ENCODE results near the gene CTSZ. TPM values are rescaled to one million over a fixed set of nuclear protein-coding genes. Genes with fewer than 3 reads are reported as not detected.

Gene CTSZ
- total RNA-seq, 5 donors from 2014 or later (not counting 1 experiment from before 2014, with no cell fraction given): 16.8 to 37.1 (median 26.1) TPM

- no peak overlapping the region for H3K4me3 ChIP-seq (ENCODE audit: control insufficient read depth in 1 of 2, extremely low read depth in 1 of 2, low read length in 1 of 2)
- H3K9me3 Mint-ChIP-seq: no peaks in the 10 kb centered on the region
- H3K27me3 ChIP-seq (replicated peaks in 1 of 2; ENCODE audit: control insufficient read depth in 2 of 2, extremely low read depth in 1 of 2, insufficient read depth in 2 of 2, low read length in 1 of 2): no peaks in the 10 kb centered on the region
- H3K27ac Mint-ChIP-seq: no peak overlapping the region
- peaks cover 28% of the 10 kb centered on the region for H3K36me3 Mint-ChIP-seq
- peaks cover 30 to 32% (median 31%) of the 10 kb centered on the region in 3 donors for H3K4me1 Mint-ChIP-seq
- H3K9me3 ChIP-seq: no peaks in the 10 kb centered on the region
- H3K4me3 Mint-ChIP-seq: no peak overlapping the region
- DNase-seq: no peak
- WGBS (ENCODE audit: insufficient coverage): 67% methylated on average over 3 of the region's 3 CpGs
- ChIA-PET CTCF (no interaction called here), POLR2A (no interaction called here)
- H3K4me1 ChIP-seq (ENCODE audit: control insufficient read depth in 1 of 2, extremely low read depth in 1 of 2, insufficient read depth in 2 of 2, low read length in 2 of 2): peaks cover 3 to 19% of the 10 kb centered on the region in 2 experiments
- no peak for ATAC-seq (replicated peaks in 1 of 4)
- H3K27me3 Mint-ChIP-seq: no peaks in the 10 kb centered on the region
- H3K27ac ChIP-seq (ENCODE audit: low read length): no peak overlapping the region
- peaks cover 11 to 27% of the 10 kb centered on the region in 2 donors for H3K36me3 ChIP-seq (ENCODE audit: control insufficient read depth in 2 of 2, extremely low read depth in 1 of 2, insufficient read depth in 1 of 2, low read length in 1 of 2)
Measured at GRCh38 chr20:59000326-59000725, 6.7 kb downstream of the CTSZ start.

GRCh38 chr20:58998656-58999055 is 8.4 kb downstream of the CTSZ start:
- DNase-seq: no peak
- Histone ChIP-seq H3K27ac (ENCODE audit: low read length) (no peak overlapping the region), H3K4me3 (ENCODE audit: control insufficient read depth in 1 of 2, extremely low read depth in 1 of 2, low read length in 1 of 2) (no peak overlapping the region), H3K36me3 (ENCODE audit: control insufficient read depth in 2 of 2, extremely low read depth in 1 of 2, insufficient read depth in 1 of 2, low read length in 1 of 2) (peaks cover 14 to 42% of the 10 kb centered on the region in 2 donors), H3K9me3 (no peaks in the 10 kb centered on the region), H3K4me1 (ENCODE audit: control insufficient read depth in 1 of 2, extremely low read depth in 1 of 2, insufficient read depth in 2 of 2, low read length in 2 of 2) (peaks cover 0 to 5% of the 10 kb centered on the region in 2 experiments), H3K27me3 (replicated peaks in 1 of 2; ENCODE audit: control insufficient read depth in 2 of 2, extremely low read depth in 1 of 2, insufficient read depth in 2 of 2, low read length in 1 of 2) (no peaks in the 10 kb centered on the region)
- ChIA-PET POLR2A (no interaction called here), CTCF (no interaction called here)
- Mint-ChIP-seq H3K36me3 (peaks cover 32% of the 10 kb centered on the region), H3K27me3 (no peaks in the 10 kb centered on the region), H3K27ac (peak overlapping the region in 1 of 2 donors; percentile 5), H3K9me3 (no peaks in the 10 kb centered on the region), H3K4me1 (peaks cover 15 to 17% (median 16%) of the 10 kb centered on the region in 3 donors), H3K4me3 (no peak overlapping the region)
- no peak for ATAC-seq (replicated peaks in 1 of 4)
- WGBS (ENCODE audit: insufficient coverage): 84% methylated on average over 8 of the region's 11 CpGs

- no peaks in the 10 kb centered on the region for H3K27me3 Mint-ChIP-seq
- no peak overlapping the region for H3K27ac ChIP-seq (ENCODE audit: low read length)
- DNase-seq (no peak), ATAC-seq (replicated peaks in 1 of 4) (no peak)
- ChIA-PET POLR2A (interaction anchor here in 1 of 2 donors (0.6 kb wide), 1 partner anchor 225 kb away, joined by 3 read pairs; no protein-coding TSS in a partner anchor), CTCF (no interaction called here)
- H3K27me3 ChIP-seq (replicated peaks in 1 of 2; ENCODE audit: control insufficient read depth in 2 of 2, extremely low read depth in 1 of 2, insufficient read depth in 2 of 2, low read length in 1 of 2): no peaks in the 10 kb centered on the region
- H3K4me3 ChIP-seq (ENCODE audit: control insufficient read depth in 1 of 2, extremely low read depth in 1 of 2, low read length in 1 of 2): no peak overlapping the region
- H3K9me3 Mint-ChIP-seq: no peaks in the 10 kb centered on the region
- H3K36me3 ChIP-seq (ENCODE audit: control insufficient read depth in 2 of 2, extremely low read depth in 1 of 2, insufficient read depth in 1 of 2, low read length in 1 of 2): peaks cover 14 to 56% of the 10 kb centered on the region in 2 donors
- H3K9me3 ChIP-seq: no peaks in the 10 kb centered on the region
- H3K4me1 Mint-ChIP-seq: peaks cover 1 to 4% (median 3%) of the 10 kb centered on the region in 3 donors
- no peak overlapping the region for H3K27ac Mint-ChIP-seq
- 96% methylated on average over 19 of the region's 24 CpGs for WGBS (ENCODE audit: insufficient coverage)
- no peaks in the 10 kb centered on the region for H3K4me1 ChIP-seq (ENCODE audit: control insufficient read depth in 1 of 2, extremely low read depth in 1 of 2, insufficient read depth in 2 of 2, low read length in 2 of 2)
- no peak overlapping the region for H3K4me3 Mint-ChIP-seq
- H3K36me3 Mint-ChIP-seq: peaks cover 41% of the 10 kb centered on the region
Measured at GRCh38 chr20:58997141-58997770, 9.8 kb downstream of the CTSZ start.

- H3K36me3 ChIP-seq (ENCODE audit: control insufficient read depth in 2 of 2, extremely low read depth in 1 of 2, insufficient read depth in 1 of 2, low read length in 1 of 2): peaks cover 14 to 66% of the 10 kb centered on the region in 2 donors
- Mint-ChIP-seq H3K9me3 (no peaks in the 10 kb centered on the region), H3K4me1 (peaks cover 0 to 3% (median 3%) of the 10 kb centered on the region in 3 donors), H3K4me3 (no peak overlapping the region), H3K36me3 (peaks cover 44% of the 10 kb centered on the region), H3K27me3 (no peaks in the 10 kb centered on the region), H3K27ac (no peak overlapping the region)
- H3K4me1 ChIP-seq (ENCODE audit: control insufficient read depth in 1 of 2, extremely low read depth in 1 of 2, insufficient read depth in 2 of 2, low read length in 2 of 2): no peaks in the 10 kb centered on the region
- ChIA-PET CTCF (no interaction called here), POLR2A (interaction anchor here (0.5 kb wide), 2 partner anchors 179 to 607 kb away, joined by 3 to 4 read pairs; partner anchors contain the start of gene VAPB (in 1 of the 2))
- no peak overlapping the region for H3K27ac ChIP-seq (ENCODE audit: low read length)
- ATAC-seq (replicated peaks in 1 of 4) (no peak), DNase-seq (no peak)
- 92% methylated on average over 11 of the region's 12 CpGs for WGBS (ENCODE audit: insufficient coverage)
- H3K4me3 ChIP-seq (ENCODE audit: control insufficient read depth in 1 of 2, extremely low read depth in 1 of 2, low read length in 1 of 2): no peak overlapping the region
- no peaks in the 10 kb centered on the region for H3K27me3 ChIP-seq (replicated peaks in 1 of 2; ENCODE audit: control insufficient read depth in 2 of 2, extremely low read depth in 1 of 2, insufficient read depth in 2 of 2, low read length in 1 of 2)
- no peaks in the 10 kb centered on the region for H3K9me3 ChIP-seq
Measured at GRCh38 chr20:58996226-58996611, 10.8 kb downstream of the CTSZ start.

GRCh38 chr20:58995461-58996225 is 11.4 kb downstream of the CTSZ start:
- peaks cover 50% of the 10 kb centered on the region for H3K36me3 Mint-ChIP-seq
- H3K27ac Mint-ChIP-seq: peak overlapping the region; percentile 12 to 16
- DNase-seq (no peak), ATAC-seq (replicated peaks in 1 of 4) (peak in 1 of 4 experiments; percentile 23)
- WGBS (ENCODE audit: insufficient coverage): 94% methylated on average over 15 of the region's 18 CpGs
- H3K36me3 ChIP-seq (ENCODE audit: control insufficient read depth in 2 of 2, extremely low read depth in 1 of 2, insufficient read depth in 1 of 2, low read length in 1 of 2): peaks cover 18 to 72% of the 10 kb centered on the region in 2 donors
- H3K27ac ChIP-seq (ENCODE audit: low read length): no peak overlapping the region
- no peaks in the 10 kb centered on the region for H3K4me1 ChIP-seq (ENCODE audit: control insufficient read depth in 1 of 2, extremely low read depth in 1 of 2, insufficient read depth in 2 of 2, low read length in 2 of 2)
- ChIA-PET CTCF (no interaction called here), POLR2A (interaction anchor here in 1 of 2 donors (0.6 kb wide), 1 partner anchor 32 kb away, joined by 5 read pairs; no protein-coding TSS in a partner anchor)
- no peaks in the 10 kb centered on the region for H3K27me3 Mint-ChIP-seq
- no peaks in the 10 kb centered on the region for H3K9me3 Mint-ChIP-seq
- H3K9me3 ChIP-seq: no peaks in the 10 kb centered on the region
- H3K4me3 ChIP-seq (ENCODE audit: control insufficient read depth in 1 of 2, extremely low read depth in 1 of 2, low read length in 1 of 2): no peak overlapping the region
- H3K4me3 Mint-ChIP-seq: no peak overlapping the region
- H3K4me1 Mint-ChIP-seq: peaks cover 0 to 3% (median 3%) of the 10 kb centered on the region in 3 donors
- no peaks in the 10 kb centered on the region for H3K27me3 ChIP-seq (replicated peaks in 1 of 2; ENCODE audit: control insufficient read depth in 2 of 2, extremely low read depth in 1 of 2, insufficient read depth in 2 of 2, low read length in 1 of 2)

GRCh38 chr20:58994390-58995159 is 12.5 kb downstream of the CTSZ start:
- WGBS (ENCODE audit: insufficient coverage): 100% methylated on average over 2 of the region's 17 CpGs
- Histone ChIP-seq H3K27me3 (replicated peaks in 1 of 2; ENCODE audit: control insufficient read depth in 2 of 2, extremely low read depth in 1 of 2, insufficient read depth in 2 of 2, low read length in 1 of 2) (no peaks in the 10 kb centered on the region), H3K4me1 (ENCODE audit: control insufficient read depth in 1 of 2, extremely low read depth in 1 of 2, insufficient read depth in 2 of 2, low read length in 2 of 2) (no peaks in the 10 kb centered on the region), H3K9me3 (no peaks in the 10 kb centered on the region), H3K4me3 (ENCODE audit: control insufficient read depth in 1 of 2, extremely low read depth in 1 of 2, low read length in 1 of 2) (no peak overlapping the region), H3K27ac (ENCODE audit: low read length) (no peak overlapping the region), H3K36me3 (ENCODE audit: control insufficient read depth in 2 of 2, extremely low read depth in 1 of 2, insufficient read depth in 1 of 2, low read length in 1 of 2) (peaks cover 18 to 78% of the 10 kb centered on the region in 2 donors)
- Mint-ChIP-seq H3K4me3 (no peak overlapping the region), H3K4me1 (peaks cover 0 to 3% (median 3%) of the 10 kb centered on the region in 3 donors), H3K27me3 (no peaks in the 10 kb centered on the region), H3K27ac (peak overlapping the region in 1 of 2 donors; percentile 77), H3K9me3 (no peaks in the 10 kb centered on the region), H3K36me3 (peaks cover 56% of the 10 kb centered on the region)
- CTCF ChIA-PET: interaction anchor here in 1 of 2 donors (0.7 to 0.8 kb wide), 2 partner anchors 10 to 23 kb away, joined by 3 read pairs; no protein-coding TSS in a partner anchor
- no peak for ATAC-seq (replicated peaks in 1 of 4)
- DNase-seq: no peak
- POLR2A ChIA-PET: interaction anchor here (0.6 to 0.7 kb wide), 3 partner anchors 36 to 183 kb away, joined by 3 to 6 read pairs (median 4); no protein-coding TSS in a partner anchor

Data from T-cell (primary cell).